ENCODE data around the gene SLC13A3.

Gene SLC13A3

DNA sequence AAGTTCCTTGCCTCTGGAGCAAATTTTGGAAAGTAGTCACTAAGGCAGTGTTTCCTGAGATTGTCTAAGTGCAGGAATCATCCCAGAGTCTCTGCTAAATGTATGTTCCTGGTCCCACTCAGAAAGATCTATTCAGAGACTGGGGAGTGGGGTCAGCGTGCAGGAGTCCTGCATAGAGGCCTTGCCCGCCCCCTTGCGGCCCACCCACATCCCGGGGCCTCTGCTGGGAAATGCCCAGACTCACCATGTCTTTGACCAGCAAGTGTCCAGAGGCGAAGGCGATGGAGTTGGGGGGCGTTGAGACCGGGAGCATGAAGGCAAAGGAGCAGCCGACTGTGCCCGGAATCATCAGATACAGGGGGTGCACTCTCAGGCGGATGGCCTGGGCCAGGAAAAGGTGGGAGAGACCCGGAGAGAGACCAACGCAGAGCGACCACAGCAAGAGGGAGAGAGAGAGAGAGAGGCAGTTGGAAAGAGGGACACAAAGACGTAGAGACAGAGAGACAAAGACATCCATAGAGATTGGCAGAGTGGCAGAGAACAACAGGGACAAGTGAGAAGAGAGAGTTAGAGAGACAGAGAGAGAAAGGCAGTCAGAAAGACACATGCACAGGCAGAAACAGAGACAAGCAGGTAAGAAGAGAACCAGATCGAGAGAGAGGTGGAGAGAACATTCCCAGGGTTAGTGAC, 87.9 kb downstream of the SLC13A3 start:
- in situ Hi-C loops (cut with MboI; ENCODE audit: low sequenced_read_pairs), result no loop called here

DNA sequence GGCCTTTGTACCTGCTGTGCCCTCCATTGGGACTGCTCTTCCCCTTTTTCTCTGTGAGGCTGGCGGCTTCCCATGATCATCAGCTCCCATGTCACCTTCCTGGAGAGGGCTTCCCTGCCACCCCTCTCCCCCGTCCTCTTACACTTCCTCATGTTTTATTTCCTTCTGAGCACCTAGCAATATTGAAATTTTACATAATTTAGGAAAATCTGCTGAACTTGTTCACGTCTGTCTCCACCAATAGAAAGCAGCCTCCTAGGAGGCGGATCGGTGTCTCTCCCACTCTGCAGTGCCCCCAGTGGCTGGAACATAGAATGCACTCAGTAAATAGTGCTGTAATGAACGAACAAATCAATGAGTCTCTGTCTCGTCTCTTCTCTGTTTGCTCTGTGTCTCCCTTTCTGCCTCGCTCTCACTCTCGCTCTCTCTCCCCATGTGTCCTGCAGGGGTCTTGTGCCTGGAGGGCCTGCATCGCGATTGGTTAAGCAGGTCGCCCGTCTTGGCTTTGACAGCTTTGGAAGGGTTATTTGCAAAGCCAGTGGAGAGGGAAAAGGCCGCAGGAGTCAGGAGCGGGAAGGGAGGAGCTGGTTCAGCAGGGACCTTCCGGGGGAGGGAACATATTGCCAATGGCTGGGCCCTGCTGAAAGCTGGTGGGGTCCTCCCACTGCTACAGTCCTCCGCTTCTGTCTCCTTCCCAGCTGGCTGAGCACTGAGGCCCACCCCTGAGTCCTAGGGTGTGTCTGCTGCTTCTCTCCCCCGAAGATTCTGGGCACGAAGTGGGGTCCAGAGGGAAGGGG, 88.7 kb downstream of the SLC13A3 start:
- in situ Hi-C loops (cut with MboI; ENCODE audit: low sequenced_read_pairs), result no loop called here

DNA sequence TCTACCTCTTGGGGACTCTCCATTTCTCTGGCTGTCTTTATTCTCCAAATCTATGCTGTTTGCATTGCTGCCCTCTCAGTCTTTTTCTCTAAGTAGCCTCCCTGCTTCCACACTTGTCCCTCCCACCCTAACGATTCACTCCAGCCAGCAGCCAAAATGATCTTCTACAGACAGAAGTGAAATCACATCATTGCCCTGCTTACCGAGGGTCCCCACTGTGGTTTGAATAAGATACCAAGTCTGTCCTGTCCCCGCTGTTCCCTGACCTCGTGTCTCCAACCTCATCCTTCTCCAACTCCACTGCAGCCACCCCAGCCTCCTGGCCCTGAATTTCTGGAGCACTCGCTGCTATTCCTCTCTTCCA, 89.3 kb downstream of the SLC13A3 start:
- in situ Hi-C loops (cut with MboI; ENCODE audit: low sequenced_read_pairs), result no loop called here

DNA sequence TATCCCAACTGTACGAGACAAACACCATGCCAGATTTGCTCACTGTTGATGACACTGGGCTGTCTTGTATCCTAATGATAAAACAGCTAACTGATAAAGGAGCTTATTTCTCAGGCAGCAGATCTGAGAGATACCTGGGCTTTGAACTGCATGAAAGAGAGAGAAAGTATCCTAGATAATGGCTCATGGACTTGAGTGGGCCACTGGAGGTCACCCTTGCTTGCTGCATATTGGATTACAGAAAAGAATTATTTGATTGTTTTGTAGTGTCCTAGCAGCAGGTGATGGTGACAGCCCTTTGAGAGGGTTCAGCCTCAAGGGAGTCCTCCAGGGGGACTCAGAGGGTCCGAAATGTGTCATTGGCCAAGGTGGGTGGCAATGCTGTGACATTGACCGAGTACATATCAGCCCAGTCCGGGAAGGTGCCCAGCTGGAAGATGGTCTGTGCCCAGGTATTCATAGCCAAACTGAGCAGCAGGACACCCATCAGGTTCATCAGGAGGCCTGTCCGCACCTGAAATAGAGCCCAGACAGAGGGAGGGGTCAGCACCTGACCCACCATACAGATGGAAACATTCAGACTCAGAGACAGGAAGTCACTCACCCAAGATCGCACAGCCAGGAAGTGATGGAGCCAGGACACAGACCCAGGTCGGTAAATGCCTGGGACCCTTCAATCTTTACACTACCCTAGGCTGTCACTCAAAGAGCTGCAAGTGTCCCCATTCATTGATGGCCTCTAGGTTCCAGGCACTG, 91.4 kb downstream of the SLC13A3 start:
- in situ Hi-C loops (cut with MboI; ENCODE audit: low sequenced_read_pairs), result no loop called here

DNA sequence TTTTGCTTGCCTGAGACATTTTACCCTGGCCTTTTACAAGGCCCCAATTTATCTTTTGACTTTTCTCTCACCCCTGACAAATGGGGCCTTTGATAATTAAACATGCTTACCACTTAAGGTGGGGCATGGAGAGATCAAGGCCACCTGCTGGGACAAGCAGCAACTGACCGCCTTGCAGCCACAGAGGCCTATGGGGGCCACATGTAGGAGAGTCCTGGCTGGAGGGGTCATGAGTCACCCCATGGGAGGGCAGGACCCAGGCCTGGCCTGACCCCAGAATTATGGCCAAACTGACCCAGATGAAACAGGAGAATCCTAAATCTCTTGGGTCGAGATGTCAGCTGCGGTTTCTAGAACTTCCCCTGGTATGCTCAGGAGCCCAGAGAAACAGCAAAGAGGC, 92.3 kb downstream of the SLC13A3 start:
- in situ Hi-C loops (cut with MboI; ENCODE audit: low sequenced_read_pairs), result no loop called here

- in situ Hi-C loops (cut with MboI; ENCODE audit: low sequenced_read_pairs), result no loop called here
Measured at GRCh38 chr20:46558511-46558959, 92.7 kb downstream of the SLC13A3 start.

DNA sequence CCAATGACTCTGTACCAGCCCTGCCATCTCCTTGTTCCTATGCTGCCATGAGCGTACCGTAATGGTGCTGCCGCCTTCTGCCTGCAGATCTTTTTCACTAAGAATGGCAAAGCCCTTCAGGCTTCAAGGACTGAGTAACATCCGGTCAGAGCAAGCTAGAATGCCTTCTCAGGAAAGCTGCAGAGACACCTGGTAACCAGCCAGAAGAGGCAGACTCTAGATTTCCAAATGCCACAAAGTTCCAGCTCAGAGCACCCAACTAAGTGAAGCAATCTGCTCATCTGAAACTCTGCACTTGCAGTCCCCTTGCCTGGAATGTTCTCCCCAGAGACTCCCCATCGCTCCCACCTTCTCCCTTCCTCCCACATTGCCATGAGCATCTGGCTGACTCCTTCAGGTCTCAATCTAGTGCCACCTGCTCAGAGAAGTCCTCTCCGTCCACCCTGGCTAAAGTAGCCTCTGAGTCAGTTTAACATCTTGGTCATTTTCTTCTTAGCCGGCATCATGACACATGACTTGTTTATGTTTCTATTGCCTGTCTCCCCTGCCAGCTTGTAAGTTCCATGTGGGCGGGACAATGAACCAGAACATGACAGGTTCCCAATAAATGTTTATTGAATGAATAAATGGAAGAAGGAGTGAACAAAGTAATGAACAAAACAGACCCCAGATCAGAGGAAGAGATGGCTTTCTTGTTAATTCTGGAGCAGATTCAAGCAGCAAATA, 93.9 kb downstream of the SLC13A3 start:
- in situ Hi-C loops (cut with MboI; ENCODE audit: low sequenced_read_pairs), result no loop called here

DNA sequence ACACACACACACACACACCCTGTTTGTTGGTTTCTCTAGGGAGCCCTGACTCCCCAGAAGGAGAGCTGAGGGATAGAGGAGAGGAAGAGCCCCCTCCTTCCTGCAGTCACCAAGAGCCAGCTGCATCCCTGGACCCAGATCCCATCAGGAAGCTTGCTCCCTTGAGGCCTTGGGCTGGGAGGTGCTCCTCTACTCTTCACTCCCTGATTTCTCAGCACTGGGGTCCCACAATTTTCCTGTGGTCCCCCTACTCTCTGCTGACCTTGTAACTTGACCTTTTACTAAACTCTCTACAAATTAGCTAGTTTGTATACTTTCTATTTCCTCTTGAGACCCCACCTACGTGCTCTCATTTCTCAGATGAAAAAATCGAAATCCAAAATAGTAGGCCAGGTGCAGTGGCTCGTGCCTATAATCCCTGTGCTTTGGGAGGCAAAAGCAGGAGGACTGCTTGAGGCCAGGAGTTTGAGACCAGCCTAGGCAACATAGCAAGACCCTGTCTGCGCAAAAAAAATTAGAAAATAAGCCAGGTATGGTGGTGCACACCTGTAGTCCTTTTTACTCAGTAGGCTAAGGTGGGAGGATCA, 95.8 kb downstream of the SLC13A3 start:
- in situ Hi-C loops (cut with MboI; ENCODE audit: low sequenced_read_pairs), result no loop called here

- in situ Hi-C loops (cut with MboI; ENCODE audit: low sequenced_read_pairs), result no loop called here
Measured at GRCh38 chr20:46554828-46555227, 96.4 kb downstream of the SLC13A3 start.

DNA sequence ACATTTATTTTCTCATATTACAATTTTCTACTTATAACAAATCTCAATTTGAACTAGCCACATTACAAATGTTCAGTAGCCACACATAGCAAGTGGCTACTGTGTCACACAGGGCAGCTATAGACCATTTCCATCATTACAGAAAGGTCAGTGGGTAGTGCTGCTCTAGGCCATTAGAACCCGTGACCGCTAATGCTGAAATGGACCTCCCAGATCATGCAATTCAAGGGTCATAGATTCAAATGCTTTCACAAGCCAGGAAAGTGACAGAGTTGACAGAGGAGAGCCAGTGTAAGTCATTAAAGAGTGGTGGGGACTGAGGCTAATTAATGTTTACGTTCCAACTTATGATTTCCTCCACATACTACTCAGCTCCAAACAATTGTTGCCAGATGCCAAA, 97.3 kb downstream of the SLC13A3 start:
- in situ Hi-C loops (cut with MboI; ENCODE audit: low sequenced_read_pairs), result no loop called here

- in situ Hi-C loops (cut with MboI; ENCODE audit: low sequenced_read_pairs), result no loop called here
Measured at GRCh38 chr20:46552460-46553420, 98.5 kb downstream of the SLC13A3 start.

GRCh38 chr20:46551522-46552381, 99.5 kb downstream of the SLC13A3 start:
- in situ Hi-C loops (cut with MboI; ENCODE audit: low sequenced_read_pairs), result no loop called here

DNA sequence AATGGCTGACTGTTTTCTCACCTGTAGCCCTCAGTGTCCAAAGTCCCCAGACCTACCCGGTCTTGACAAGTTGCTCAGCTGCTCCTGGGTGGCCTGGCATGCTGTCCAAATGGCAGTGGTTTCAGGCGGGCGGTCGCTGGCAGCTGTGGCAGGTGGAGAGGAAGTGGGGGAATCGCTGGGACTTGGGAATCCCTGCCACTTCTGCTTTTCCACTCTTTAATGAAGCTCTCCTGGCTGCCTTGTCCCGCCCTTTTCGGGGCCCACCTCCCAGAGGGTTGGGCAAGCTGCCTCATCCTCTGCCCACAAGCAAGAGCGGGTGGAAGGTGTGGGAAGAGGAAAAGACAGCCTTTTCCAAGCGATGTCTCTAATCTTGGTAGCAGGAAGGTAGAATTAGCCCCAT, 100.8 kb downstream of the SLC13A3 start, which contains the start of gene OCSTAMP:
TSS of gene OCSTAMP (minus strand) at position 194 of the 400 bp plus-strand sequence. CDS start at position 100, 94 bp downstream.
- in situ Hi-C loops (cut with MboI; ENCODE audit: low sequenced_read_pairs), result no loop called here

GRCh38 chr20:46549188-46549972, 101.9 kb downstream of the SLC13A3 start:
- in situ Hi-C loops (cut with MboI; ENCODE audit: low sequenced_read_pairs), result no loop called here

DNA sequence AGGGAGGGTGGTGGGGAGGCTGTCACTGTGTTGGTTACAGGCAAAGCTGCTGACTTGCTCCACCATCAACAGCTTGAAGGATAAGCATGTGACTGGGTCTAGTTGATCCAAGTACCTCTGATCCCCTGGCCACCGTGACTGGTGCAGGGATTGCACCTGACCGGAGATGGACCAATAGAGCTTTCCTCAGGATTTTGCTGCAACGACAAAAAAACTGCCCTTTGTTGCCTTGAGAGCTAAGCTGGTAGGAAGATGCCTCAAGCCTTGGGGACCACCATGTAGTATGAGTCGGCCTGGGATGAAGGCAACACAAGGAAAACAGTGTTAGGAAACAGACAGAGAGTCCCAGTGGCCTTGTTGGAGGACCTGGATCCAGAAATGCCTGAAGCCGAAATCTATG, 102.6 kb downstream of the SLC13A3 start:
- in situ Hi-C loops (cut with MboI; ENCODE audit: low sequenced_read_pairs), result no loop called here

DNA sequence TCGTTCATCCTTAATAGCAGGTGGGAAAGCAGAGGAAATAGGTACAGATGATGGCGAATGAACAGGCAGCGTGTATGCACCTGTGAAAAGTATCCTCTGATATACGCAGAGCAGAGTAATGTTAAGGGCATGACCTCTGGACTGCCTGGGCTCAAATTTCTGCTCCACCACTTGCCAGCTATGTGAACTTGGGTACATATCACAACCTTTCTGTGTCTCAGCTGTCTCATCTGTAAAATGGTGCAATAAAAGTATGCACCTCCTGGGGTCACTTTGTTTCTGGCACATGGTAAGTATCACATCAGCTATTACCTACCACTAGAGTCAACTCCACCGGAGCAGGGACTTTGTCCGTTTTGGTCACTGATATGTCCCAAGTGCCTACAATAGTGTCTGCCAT, 103.3 kb downstream of the SLC13A3 start:
- in situ Hi-C loops (cut with MboI; ENCODE audit: low sequenced_read_pairs), result no loop called here

DNA sequence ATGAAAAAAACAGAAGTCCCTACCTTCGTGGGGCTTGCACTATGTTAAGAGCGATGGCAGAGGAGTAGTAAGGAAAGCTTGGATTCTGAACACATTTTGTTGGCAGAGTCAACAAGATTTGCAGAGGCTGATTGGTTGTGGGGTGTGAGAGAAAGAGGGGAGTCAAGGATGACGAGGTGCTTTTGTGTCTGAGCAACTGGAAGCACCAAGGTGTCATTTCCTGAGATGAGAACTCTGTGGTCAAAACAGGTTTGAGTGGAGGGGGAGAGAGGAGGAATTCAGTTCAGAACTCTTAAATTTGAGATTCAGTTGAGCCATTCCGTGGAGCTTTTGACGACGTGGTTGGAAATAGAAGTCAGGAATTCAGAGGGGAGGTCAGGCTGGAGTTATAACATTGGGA, 104.3 kb downstream of the SLC13A3 start:
- in situ Hi-C loops (cut with MboI; ENCODE audit: low sequenced_read_pairs), result no loop called here

DNA sequence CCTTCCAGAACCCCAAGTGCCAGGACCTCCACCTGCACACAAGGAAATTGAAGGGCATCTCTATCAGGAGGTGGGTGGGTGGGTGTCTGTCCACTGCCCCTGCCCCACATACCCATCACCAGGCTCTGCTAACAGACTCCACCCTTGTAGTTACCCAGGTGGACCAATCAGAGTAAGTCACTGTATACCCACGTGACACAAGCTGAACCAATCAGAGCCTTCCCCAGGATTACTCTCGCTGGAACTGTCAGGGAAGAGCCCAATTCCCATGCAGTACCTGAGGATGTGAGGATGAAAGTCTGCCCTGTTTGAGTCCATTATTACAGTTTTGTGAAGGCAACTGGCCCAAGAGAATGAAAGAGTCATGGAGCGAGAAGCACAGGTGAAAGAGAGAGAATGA, 105.0 kb downstream of the SLC13A3 start:
- in situ Hi-C loops (cut with MboI; ENCODE audit: low sequenced_read_pairs), result no loop called here
